GM13977 (cell line): ENCODE data around the gene SMOC2.

ENCODE experiments used
- DNase-seq: peaks from one replicate; pipeline ENCODE4 v3.0.0; 2012; ENCODE audit warnings: low spot score
- CTCF ChIP-seq: IDR thresholded peaks from 2 replicates; pipeline ENCODE4 v1.5.1; 2012; ENCODE audit warnings: mild to moderate bottlenecking, control low read depth; ENCODE audit not compliant: insufficient read depth; ENCODE audit errors: extremely low read depth, missing control alignments
- in situ Hi-C: fragments of 300-500 bp; cut with MboI; formaldehyde crosslinking; loops from one replicate; pipeline ENCODE4 v1.12.0; 2022; ENCODE audit warnings: low sequenced_read_pairs, low pct_unique_long_range_greater_than_20kb, mixed read lengths, inconsistent platforms; ENCODE audit not compliant: unreplicated experiment

SMOC2 gene

GRCh38 chr6:168397012-168397411, 44.0 kb upstream of the SMOC2 start:
- no peak for DNase-seq
- TF ChIP-seq CTCF = no peak
- in situ Hi-C loops = no loop called here

GRCh38 chr6:168400037-168400436, 40.9 kb upstream of the SMOC2 start:
- TF ChIP-seq CTCF = no peak
- DNase-seq = no peak
- in situ Hi-C loops = no loop called here

- no peak for TF ChIP-seq CTCF
- DNase-seq = no peak
- in situ Hi-C loops = no loop called here
These were observed 37.5 kb upstream of the SMOC2 start for GRCh38 chr6:168403370-168404005.

- in situ Hi-C loops = no loop called here
- no peak for TF ChIP-seq CTCF
- DNase-seq = no peak
These were observed 36.4 kb upstream of the SMOC2 start for GRCh38 chr6:168404560-168404959.

GRCh38 chr6:168407842-168408241, 33.1 kb upstream of the SMOC2 start:
- TF ChIP-seq CTCF = no peak
- in situ Hi-C loops = no loop called here
- DNase-seq = no peak

GRCh38 chr6:168408504-168409136, 32.4 kb upstream of the SMOC2 start:
- DNase-seq = no peak
- in situ Hi-C loops = no loop called here
- no peak for TF ChIP-seq CTCF
